Fibroblast of skin of scalp (primary cell): ENCODE data around the gene ERBB3.

ENCODE experiments used
- DNase-seq: peaks from one replicate; pipeline ENCODE4 v3.0.0-alpha.2; 2013

The ERBB3 gene

DNA sequence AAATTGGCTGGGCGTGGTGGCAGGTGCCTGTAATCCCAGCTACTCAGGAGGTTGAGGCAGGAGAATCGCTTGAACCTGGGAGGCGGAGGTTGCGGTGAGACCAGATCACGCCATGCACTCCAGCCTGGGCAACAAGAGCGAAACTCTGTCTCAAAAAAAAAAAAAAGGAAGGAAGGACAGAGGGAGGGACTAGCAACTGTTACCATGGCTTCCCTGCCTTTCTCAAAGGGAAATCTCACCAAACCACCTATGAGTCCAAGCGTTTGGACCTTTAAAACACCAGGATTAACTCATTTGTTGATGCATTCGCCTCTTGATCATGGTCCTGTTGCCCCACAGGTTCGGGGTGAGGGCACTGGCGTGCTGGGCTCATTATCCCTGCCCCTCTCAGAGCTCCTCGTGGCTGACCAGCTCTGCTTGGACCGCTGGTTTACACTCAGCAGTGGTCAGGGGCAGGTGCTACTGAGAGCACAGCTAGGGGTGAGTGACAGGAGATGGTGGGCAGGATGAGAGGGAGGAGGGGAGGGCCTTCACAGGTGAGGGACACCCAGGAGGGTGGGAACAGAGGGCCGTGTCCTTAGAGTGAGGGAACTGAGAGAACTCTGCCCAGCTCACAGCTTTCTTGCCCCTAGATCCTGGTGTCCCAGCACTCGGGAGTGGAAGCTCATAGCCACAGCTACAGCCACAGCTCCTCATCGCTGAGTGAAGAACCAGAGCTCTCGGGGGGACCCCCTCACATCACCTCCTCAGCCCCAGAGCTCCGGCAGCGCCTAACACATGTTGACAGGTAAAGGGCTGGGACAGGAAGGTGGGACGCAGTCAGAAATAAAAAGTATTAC is 62.2 kb downstream of the ERBB3 start:
- DNase-seq = no peak

- DNase-seq = no peak
Observed at GRCh38 chr12:56143217-56143616, 63.3 kb downstream of the ERBB3 start.

- no peak for DNase-seq
Observed at GRCh38 chr12:56143870-56144269, 63.9 kb downstream of the ERBB3 start.

DNA sequence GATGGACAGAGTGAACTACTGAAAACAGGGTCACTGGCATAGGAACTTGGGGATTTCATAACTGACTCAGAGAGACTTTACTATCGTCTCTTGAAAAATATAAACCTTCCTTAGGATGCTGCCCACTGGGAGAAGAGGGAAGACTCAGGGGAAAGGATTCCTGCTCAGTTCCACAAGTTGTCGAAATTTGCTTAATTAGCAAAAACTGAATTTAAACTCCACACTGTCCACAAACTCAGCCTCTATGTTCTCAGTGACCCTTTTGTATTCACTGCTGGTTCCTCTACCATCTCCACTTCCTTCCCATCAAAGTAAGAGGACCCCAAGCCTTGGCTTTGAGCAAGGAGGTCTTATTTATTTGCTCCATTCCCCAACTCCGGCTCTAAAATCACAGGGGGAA is 65.3 kb downstream of the ERBB3 start:
- no peak for DNase-seq

DNA sequence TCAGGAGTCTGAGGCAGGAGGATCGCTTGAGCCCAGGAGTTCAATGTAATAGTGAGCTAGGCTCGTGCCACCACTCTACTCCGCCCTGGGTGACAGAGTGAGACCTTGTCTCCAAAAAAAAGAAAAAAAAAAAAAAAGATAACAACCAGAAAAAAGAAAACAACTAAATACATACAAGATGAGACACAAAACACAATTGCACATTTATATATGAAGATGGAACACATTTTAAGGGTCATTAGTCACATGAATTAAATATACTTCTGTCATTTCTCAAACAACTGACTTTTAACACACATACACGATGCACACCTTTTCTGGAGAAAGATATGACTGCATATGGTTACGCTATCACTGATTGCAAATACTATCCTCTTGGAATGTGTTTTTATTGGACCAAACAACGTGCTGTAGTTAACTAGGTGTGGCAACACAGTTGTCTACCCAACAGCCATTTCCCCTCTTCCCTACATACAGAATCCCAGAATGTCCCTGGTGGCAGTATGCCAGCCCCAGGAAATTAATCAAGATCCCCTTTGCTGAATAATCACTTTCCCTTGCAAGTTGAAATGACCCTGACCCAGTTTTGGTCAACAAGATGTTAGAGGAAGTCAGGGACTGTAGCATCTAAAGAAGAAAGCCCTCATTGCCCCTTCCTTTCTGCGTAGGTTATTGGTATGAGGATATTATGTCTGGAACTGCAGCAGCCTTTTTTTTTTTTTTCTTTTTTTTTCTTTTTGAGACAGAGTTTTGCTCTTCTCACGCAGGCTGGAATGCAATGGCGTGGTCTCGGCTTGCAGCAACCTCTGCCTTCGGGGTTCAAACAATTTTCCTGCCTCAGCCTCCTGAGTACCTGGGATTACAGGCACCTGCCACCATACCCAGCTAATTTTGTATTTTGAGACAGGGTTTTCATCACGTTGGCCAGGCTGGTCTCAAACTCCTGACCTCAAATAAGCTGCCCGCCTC is 66.8 kb downstream of the ERBB3 start:
- no peak for DNase-seq

GRCh38 chr12:56150563-56150962 is 70.6 kb downstream of the ERBB3 start:
- DNase-seq = peak; percentile 53

GRCh38 chr12:56151672-56152131 is 71.7 kb downstream of the ERBB3 start:
- DNase-seq = no peak

DNA sequence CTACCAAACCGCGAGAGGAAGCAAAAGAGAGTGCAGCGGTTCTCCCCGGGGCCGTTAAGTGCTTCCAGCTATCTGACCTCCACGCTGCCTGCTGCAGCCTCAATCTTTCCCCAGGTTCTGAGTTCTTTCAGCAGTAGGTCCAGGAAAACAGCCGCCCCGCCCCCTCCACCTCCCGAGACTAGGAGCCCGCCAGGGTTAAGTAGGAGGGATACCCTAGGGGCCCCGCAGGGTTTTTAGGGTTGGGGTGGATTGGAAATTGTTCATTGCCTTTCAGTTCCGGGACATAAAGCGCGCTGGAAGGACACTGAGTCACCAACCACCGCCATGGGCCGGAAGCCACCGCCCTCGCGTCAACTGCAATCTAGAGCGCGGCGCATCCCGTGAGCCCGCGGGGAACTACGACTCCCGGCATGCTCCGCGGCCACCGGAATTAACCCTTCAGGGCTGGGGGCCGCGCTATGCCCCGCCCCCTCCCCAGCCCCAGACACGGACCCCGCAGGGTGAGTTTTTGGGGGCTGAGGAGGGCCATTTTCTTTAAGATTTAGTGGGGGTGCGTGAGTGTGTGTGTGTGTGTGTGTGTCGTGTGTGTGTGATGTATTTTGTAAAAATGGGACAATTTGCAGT is 72.3 kb downstream of the ERBB3 start, which contains the start of gene MYL6B:
Gene MYL6B, plus strand, starts transcription at position 456 of the 624 bp plus-strand sequence. CDS start 1,332 bp downstream, outside the sequence.
- peak; percentile 91 for DNase-seq
